ENCODE measurements around the gene STARD8. TPM values are rescaled to one million over a fixed set of nuclear protein-coding genes. Genes with fewer than 3 reads are reported as not detected.

Gene STARD8
- total RNA-seq, 1 donor from 2014 or later, result 2.6 TPM

DNA sequence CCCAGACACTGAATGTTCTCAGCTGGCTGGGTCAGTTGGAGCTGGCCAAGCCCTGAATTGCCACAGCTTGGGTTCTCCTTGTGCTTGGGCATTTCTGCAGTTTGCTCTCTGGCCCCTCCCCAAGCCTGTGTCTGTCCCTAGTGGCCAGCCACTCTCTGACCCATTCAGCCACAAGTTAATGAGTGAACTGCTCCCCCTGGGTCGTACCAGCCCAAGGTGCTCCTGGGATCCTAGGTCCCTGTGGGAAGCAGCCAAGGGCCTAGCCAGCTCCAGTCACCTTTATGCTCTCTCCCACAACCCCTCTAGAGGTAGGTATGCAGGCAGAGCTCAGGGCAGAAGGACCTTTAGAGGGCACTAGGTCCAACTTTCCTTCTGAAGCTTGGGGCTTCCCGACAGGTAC lies 51.5 kb downstream of the STARD8 start:
- Mint-ChIP-seq H3K27ac (no peak overlapping the region), H3K4me1 (ENCODE audit: low read depth) (peaks cover 26% of the 10 kb centered on the region), H3K36me3 (ENCODE audit: low read depth) (no peaks in the 10 kb centered on the region), H3K27me3 (ENCODE audit: insufficient read depth) (peaks cover 3% of the 10 kb centered on the region), H3K4me3 (no peak overlapping the region), H3K9me3 (no peaks in the 10 kb centered on the region)
- intact Hi-C loops (cut with micrococcal nuclease), result no loop called here
- DNase-seq (ENCODE audit: low spot score), result no peak

GRCh38 chrX:68699960-68700746 lies 52.7 kb downstream of the STARD8 start:
- DNase-seq (ENCODE audit: low spot score), result no peak
- no peaks in the 10 kb centered on the region for H3K27me3 Mint-ChIP-seq (ENCODE audit: insufficient read depth)
- H3K4me3 Mint-ChIP-seq, result no peak overlapping the region
- H3K9me3 Mint-ChIP-seq, result no peaks in the 10 kb centered on the region
- no peaks in the 10 kb centered on the region for H3K36me3 Mint-ChIP-seq (ENCODE audit: low read depth)
- no peak overlapping the region for H3K27ac Mint-ChIP-seq
- peaks cover 20% of the 10 kb centered on the region for H3K4me1 Mint-ChIP-seq (ENCODE audit: low read depth)
- intact Hi-C loops (cut with micrococcal nuclease), result no loop called here

- H3K27me3 Mint-ChIP-seq (ENCODE audit: insufficient read depth), result no peaks in the 10 kb centered on the region
- H3K4me3 Mint-ChIP-seq, result no peak overlapping the region
- H3K4me1 Mint-ChIP-seq (ENCODE audit: low read depth), result peaks cover 8% of the 10 kb centered on the region
- no peaks in the 10 kb centered on the region for H3K9me3 Mint-ChIP-seq
- no peak for DNase-seq (ENCODE audit: low spot score)
- H3K36me3 Mint-ChIP-seq (ENCODE audit: low read depth), result no peaks in the 10 kb centered on the region
- intact Hi-C loops (cut with micrococcal nuclease), result no loop called here
- no peak overlapping the region for H3K27ac Mint-ChIP-seq
These were observed 55.9 kb downstream of the STARD8 start for GRCh38 chrX:68703369-68703768.

- no peak for DNase-seq (ENCODE audit: low spot score)
- H3K4me1 Mint-ChIP-seq (ENCODE audit: low read depth), result peaks cover 8% of the 10 kb centered on the region
- peak overlapping the region; percentile 75 for H3K27ac Mint-ChIP-seq
- no peak overlapping the region for H3K4me3 Mint-ChIP-seq
- no peaks in the 10 kb centered on the region for H3K27me3 Mint-ChIP-seq (ENCODE audit: insufficient read depth)
- no peaks in the 10 kb centered on the region for H3K36me3 Mint-ChIP-seq (ENCODE audit: low read depth)
- intact Hi-C loops (cut with micrococcal nuclease), result no loop called here
- no peaks in the 10 kb centered on the region for H3K9me3 Mint-ChIP-seq
These were observed 56.4 kb downstream of the STARD8 start for GRCh38 chrX:68703846-68704245.

GRCh38 chrX:68705986-68706385 lies 58.5 kb downstream of the STARD8 start:
- Mint-ChIP-seq H3K27ac (no peak overlapping the region), H3K27me3 (ENCODE audit: insufficient read depth) (no peaks in the 10 kb centered on the region), H3K4me1 (ENCODE audit: low read depth) (peaks cover 8% of the 10 kb centered on the region), H3K9me3 (no peaks in the 10 kb centered on the region), H3K4me3 (no peak overlapping the region), H3K36me3 (ENCODE audit: low read depth) (no peaks in the 10 kb centered on the region)
- intact Hi-C loops (cut with micrococcal nuclease), result no loop called here
- DNase-seq (ENCODE audit: low spot score), result no peak

- no peak for DNase-seq (ENCODE audit: low spot score)
- Mint-ChIP-seq H3K9me3 (no peaks in the 10 kb centered on the region), H3K4me3 (no peak overlapping the region), H3K27me3 (ENCODE audit: insufficient read depth) (no peaks in the 10 kb centered on the region), H3K36me3 (ENCODE audit: low read depth) (peaks cover 4% of the 10 kb centered on the region), H3K4me1 (ENCODE audit: low read depth) (peaks cover 7% of the 10 kb centered on the region), H3K27ac (no peak overlapping the region)
- intact Hi-C loops (cut with micrococcal nuclease), result no loop called here
These were observed 61.2 kb downstream of the STARD8 start for GRCh38 chrX:68708503-68709290.

DNA sequence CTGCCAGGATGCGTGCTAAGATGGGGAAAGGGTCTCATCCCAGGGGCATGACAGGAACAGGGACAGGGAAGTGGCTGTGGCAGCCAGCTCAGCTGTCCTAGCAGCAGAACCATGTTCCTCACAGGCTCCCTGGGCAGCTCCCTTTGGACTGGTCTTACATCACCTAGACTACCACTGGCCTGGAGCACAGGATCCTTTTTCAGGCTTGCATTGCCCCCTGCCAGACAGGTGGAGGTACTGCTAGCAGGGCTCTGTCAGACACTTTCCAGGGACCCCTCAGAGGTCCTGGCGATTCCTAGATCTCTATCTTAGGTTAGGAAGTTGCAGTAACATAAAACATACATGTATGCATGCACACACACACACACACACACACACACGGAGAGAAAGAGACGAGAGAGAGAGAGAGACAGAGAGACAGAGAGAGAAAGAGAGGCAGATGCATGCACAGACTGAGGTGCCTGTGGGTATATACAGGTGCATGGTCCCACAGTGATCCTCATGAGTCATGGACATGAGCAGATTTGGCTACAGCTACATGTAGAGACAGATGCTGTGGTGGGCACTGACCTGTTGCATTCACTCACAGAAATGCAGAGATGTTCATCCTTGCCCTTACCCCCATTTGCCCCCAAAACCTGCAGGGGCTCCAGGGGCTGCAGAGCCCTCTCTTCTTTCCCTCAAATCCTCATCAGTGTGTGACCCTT lies 63.6 kb downstream of the STARD8 start:
- no peak for DNase-seq (ENCODE audit: low spot score)
- intact Hi-C loops (cut with micrococcal nuclease), result loop anchor here (1.0 kb wide), 1 partner anchor 200 kb away; no protein-coding TSS in a partner anchor
- H3K4me3 Mint-ChIP-seq, result no peak overlapping the region
- no peaks in the 10 kb centered on the region for H3K27me3 Mint-ChIP-seq (ENCODE audit: insufficient read depth)
- no peak overlapping the region for H3K27ac Mint-ChIP-seq
- no peaks in the 10 kb centered on the region for H3K9me3 Mint-ChIP-seq
- peaks cover 4% of the 10 kb centered on the region for H3K36me3 Mint-ChIP-seq (ENCODE audit: low read depth)
- H3K4me1 Mint-ChIP-seq (ENCODE audit: low read depth), result no peaks in the 10 kb centered on the region

DNA sequence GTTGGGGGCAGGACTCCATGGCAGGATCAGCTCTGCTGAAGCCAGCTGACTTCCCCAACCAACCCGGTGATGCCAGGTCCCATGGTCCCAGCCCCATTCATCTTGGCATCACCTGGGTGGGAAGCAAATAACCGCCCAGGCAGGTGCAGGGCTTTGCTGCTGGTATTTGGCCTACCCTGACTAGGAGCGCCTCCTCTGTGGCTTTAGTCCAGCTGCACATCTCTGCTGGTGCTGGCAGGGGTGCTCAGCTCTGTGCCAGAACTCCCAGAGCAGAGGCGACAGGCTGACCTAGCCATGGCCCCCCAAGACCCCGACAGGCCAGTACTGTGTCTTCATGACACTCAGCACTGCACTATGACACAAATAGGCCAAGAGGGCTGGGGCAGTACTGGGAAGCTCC lies 64.4 kb downstream of the STARD8 start:
- H3K27me3 Mint-ChIP-seq (ENCODE audit: insufficient read depth), result no peaks in the 10 kb centered on the region
- intact Hi-C loops (cut with micrococcal nuclease), result loop anchor here (1.0 kb wide), 1 partner anchor 201 kb away; no protein-coding TSS in a partner anchor
- peaks cover 4% of the 10 kb centered on the region for H3K36me3 Mint-ChIP-seq (ENCODE audit: low read depth)
- DNase-seq (ENCODE audit: low spot score), result no peak
- H3K4me3 Mint-ChIP-seq, result no peak overlapping the region
- H3K4me1 Mint-ChIP-seq (ENCODE audit: low read depth), result no peaks in the 10 kb centered on the region
- H3K9me3 Mint-ChIP-seq, result no peaks in the 10 kb centered on the region
- no peak overlapping the region for H3K27ac Mint-ChIP-seq

GRCh38 chrX:68714856-68715255 lies 67.4 kb downstream of the STARD8 start:
- no peaks in the 10 kb centered on the region for H3K4me1 Mint-ChIP-seq (ENCODE audit: low read depth)

DNA sequence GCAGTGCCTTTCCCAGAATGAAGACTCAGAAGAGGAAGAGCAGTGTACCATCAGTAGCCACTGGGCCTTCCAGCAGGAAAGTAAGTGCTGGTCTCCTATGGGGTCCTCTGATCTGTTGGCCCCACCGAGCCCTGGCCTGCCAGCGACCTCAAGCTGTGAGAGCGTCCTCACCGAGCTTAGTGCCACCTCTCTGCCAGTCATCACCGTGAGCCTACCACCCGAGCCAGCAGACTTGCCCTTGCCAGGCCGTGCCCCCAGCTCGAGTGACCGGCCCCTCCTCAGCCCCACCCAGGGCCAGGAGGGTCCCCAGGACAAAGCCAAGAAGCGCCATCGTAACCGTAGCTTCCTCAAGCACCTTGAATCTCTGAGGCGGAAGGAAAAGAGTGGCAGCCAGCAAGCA lies 69.7 kb downstream of the STARD8 start:
- Mint-ChIP-seq H3K27me3 (ENCODE audit: insufficient read depth) (no peaks in the 10 kb centered on the region), H3K36me3 (ENCODE audit: low read depth) (peaks cover 4% of the 10 kb centered on the region), H3K9me3 (no peaks in the 10 kb centered on the region), H3K4me1 (ENCODE audit: low read depth) (no peaks in the 10 kb centered on the region), H3K4me3 (no peak overlapping the region), H3K27ac (no peak overlapping the region)
- intact Hi-C loops (cut with micrococcal nuclease), result no loop called here
- no peak for DNase-seq (ENCODE audit: low spot score)

More at GRCh38 chrX:68714856-68715255, 67.4 kb downstream of the STARD8 start:
- no peaks in the 10 kb centered on the region for H3K27me3 Mint-ChIP-seq (ENCODE audit: insufficient read depth)
- DNase-seq (ENCODE audit: low spot score), result no peak
- H3K9me3 Mint-ChIP-seq, result no peaks in the 10 kb centered on the region
- H3K27ac Mint-ChIP-seq, result no peak overlapping the region
- peaks cover 4% of the 10 kb centered on the region for H3K36me3 Mint-ChIP-seq (ENCODE audit: low read depth)
- no peak overlapping the region for H3K4me3 Mint-ChIP-seq
- intact Hi-C loops (cut with micrococcal nuclease), result no loop called here

DNA sequence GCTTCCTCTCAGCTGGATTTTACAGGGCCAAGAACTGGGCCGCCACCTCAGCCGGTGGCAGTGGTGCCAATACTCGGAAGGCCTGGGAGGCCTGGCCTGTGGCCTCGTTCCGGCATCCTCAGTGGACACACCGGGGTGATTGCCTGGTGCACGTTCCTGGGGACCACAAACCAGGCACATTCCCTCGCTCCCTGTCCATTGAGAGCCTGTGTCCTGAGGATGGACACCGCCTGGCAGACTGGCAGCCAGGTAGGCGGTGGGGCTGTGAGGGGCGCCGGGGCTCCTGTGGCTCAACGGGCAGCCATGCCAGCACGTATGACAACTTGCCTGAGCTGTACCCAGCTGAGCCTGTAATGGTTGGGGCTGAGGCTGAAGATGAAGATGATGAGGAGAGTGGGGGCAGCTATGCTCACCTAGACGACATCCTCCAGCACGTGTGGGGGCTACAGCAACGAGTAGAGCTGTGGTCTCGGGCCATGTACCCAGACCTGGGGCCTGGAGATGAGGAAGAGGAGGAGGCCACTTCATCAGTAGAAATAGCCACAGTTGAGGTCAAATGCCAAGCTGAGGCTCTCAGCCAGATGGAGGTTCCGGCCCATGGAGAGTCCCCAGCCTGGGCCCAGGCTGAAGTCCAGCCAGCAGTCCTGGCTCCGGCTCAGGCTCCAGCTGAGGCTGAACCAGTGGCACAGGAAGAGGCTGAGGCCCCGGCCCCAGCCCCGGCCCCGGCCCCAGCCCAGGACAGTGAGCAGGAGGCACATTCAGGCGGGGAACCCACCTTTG lies 70.4 kb downstream of the STARD8 start:
- intact Hi-C loops (cut with micrococcal nuclease), result no loop called here
- peaks cover 4% of the 10 kb centered on the region for H3K36me3 Mint-ChIP-seq (ENCODE audit: low read depth)
- H3K9me3 Mint-ChIP-seq, result no peaks in the 10 kb centered on the region
- H3K27ac Mint-ChIP-seq, result no peak overlapping the region
- H3K4me1 Mint-ChIP-seq (ENCODE audit: low read depth), result no peaks in the 10 kb centered on the region
- H3K27me3 Mint-ChIP-seq (ENCODE audit: insufficient read depth), result no peaks in the 10 kb centered on the region
- DNase-seq (ENCODE audit: low spot score), result no peak
- no peak overlapping the region for H3K4me3 Mint-ChIP-seq

GRCh38 chrX:68718443-68718820 lies 71.0 kb downstream of the STARD8 start:
- no peaks in the 10 kb centered on the region for H3K4me1 Mint-ChIP-seq (ENCODE audit: low read depth)
- intact Hi-C loops (cut with micrococcal nuclease), result no loop called here
- no peak overlapping the region for H3K4me3 Mint-ChIP-seq
- no peak for DNase-seq (ENCODE audit: low spot score)
- no peaks in the 10 kb centered on the region for H3K27me3 Mint-ChIP-seq (ENCODE audit: insufficient read depth)
- H3K9me3 Mint-ChIP-seq, result no peaks in the 10 kb centered on the region
- no peak overlapping the region for H3K27ac Mint-ChIP-seq
- H3K36me3 Mint-ChIP-seq (ENCODE audit: low read depth), result peaks cover 2% of the 10 kb centered on the region
